GM18519 (cell line): ENCODE results near the gene CANT1.

Source experiments
- ATAC-seq: cut with Tn5 transposase; IDR thresholded peaks from one replicate; pipeline ENCODE4 v1.9.1; 2021; ENCODE audit warnings: mild to moderate bottlenecking, moderate library complexity; ENCODE audit not compliant: unreplicated experiment, low FRiP score

Gene CANT1

GRCh38 chr17:78981010-78981888 is 28.3 kb downstream of the CANT1 start:
- ATAC-seq = no peak

GRCh38 chr17:78980624-78980972 is 29.0 kb downstream of the CANT1 start:
- no peak for ATAC-seq

GRCh38 chr17:78979780-78980623 is 29.6 kb downstream of the CANT1 start, which contains the start of gene LGALS3BP:
TSS of gene LGALS3BP (minus strand) at chr17:78979923. CDS start at chr17:78977191, 2,732 bp downstream.
- ATAC-seq = no peak

GRCh38 chr17:78977997-78978973 is 31.3 kb downstream of the CANT1 start:
- ATAC-seq = no peak

- ATAC-seq = no peak
Measured at GRCh38 chr17:78977681-78977943, 32.0 kb downstream of the CANT1 start.

- ATAC-seq = no peak
Measured at GRCh38 chr17:78976907-78977680, 32.5 kb downstream of the CANT1 start.

- no peak for ATAC-seq
Measured at GRCh38 chr17:78974635-78975591, 34.7 kb downstream of the CANT1 start.

- no peak for ATAC-seq
Measured at GRCh38 chr17:78973792-78974520, 35.6 kb downstream of the CANT1 start.

GRCh38 chr17:78973196-78973595 is 36.4 kb downstream of the CANT1 start:
- no peak for ATAC-seq

GRCh38 chr17:78972507-78973105 is 37.0 kb downstream of the CANT1 start:
- no peak for ATAC-seq

- no peak for ATAC-seq
Measured at GRCh38 chr17:78971756-78972506, 37.6 kb downstream of the CANT1 start.

GRCh38 chr17:78970834-78971755 is 38.5 kb downstream of the CANT1 start:
- no peak for ATAC-seq

GRCh38 chr17:78969865-78970264 is 39.7 kb downstream of the CANT1 start:
- ATAC-seq = no peak

- no peak for ATAC-seq
Measured at GRCh38 chr17:78967782-78968362, 41.7 kb downstream of the CANT1 start.

- ATAC-seq = no peak
Measured at GRCh38 chr17:78966910-78967600, 42.5 kb downstream of the CANT1 start.
